Measurements from ENCODE around the gene LGMN.

- TF ChIP-seq CTCF (IDR thresholded peaks at IDR 0.05; ENCODE audit: insufficient read depth, low read length, poor library complexity, severe bottlenecking) (no peak), EZH2phosphoT487 (conservative IDR thresholded peaks at IDR 0.05; ENCODE audit: low read length) (no peak)
Measured at GRCh38 chr14:92706386-92706785, 42.0 kb downstream of the LGMN start.
